WTC11 (cell line): Measurements from ENCODE around the gene LDAF1. TPM values are rescaled to one million over a fixed set of nuclear protein-coding genes. Genes with fewer than 3 reads are reported as not detected.

Experiments
- ATAC-seq: fragments of 200-7000 bp; cut with Tn5 transposase; 2 replicates; pipeline ENCODE4 v1.10.0; 2021; ENCODE audit warnings: mild to moderate bottlenecking, moderate library complexity
- CTCF ChIA-PET: fragments of 300-600 bp; sonication (Branson Sonifier 250); formaldehyde crosslinking; loops from one replicate; lab custom pipeline; 2021; ENCODE audit warnings: antibody characterized with exemption; lab: Charles Lee
- POLR2A ChIA-PET: fragments of 350-600 bp; sonication (Branson Sonifier 250); formaldehyde crosslinking; loops from one replicate; lab custom pipeline; 2021; ENCODE audit warnings: antibody characterized with exemption; lab: Charles Lee
- DNase-seq: peaks from one replicate; pipeline ENCODE4 v3.0.0; 2021; ENCODE audit warnings: low spot score
- H3K27ac Mint-ChIP-seq: 2 replicates; pipeline ENCODE4 v1.8.0; 2021; ENCODE audit warnings: mixed read lengths
- H3K27me3 Mint-ChIP-seq: 2 replicates; pipeline ENCODE4 v1.8.0; 2021; ENCODE audit warnings: low read depth, mild to moderate bottlenecking, moderate library complexity, mixed read lengths
- H3K36me3 Mint-ChIP-seq: 2 replicates; pipeline ENCODE4 v1.8.0; 2021; ENCODE audit warnings: mixed read lengths
- H3K4me1 Mint-ChIP-seq: 2 replicates; pipeline ENCODE4 v1.8.0; 2022; ENCODE audit warnings: mixed read lengths
- H3K4me3 Mint-ChIP-seq: 2 replicates; pipeline ENCODE4 v1.8.0; 2021; ENCODE audit warnings: mild to moderate bottlenecking, moderate library complexity, mixed read lengths
- H3K9me3 Mint-ChIP-seq: 2 replicates; pipeline ENCODE4 v1.8.0; 2021; ENCODE audit warnings: mixed read lengths
- CBFB ChIP-seq: sonication (generic); formaldehyde crosslinking; IDR thresholded peaks from 2 replicates; pipeline ENCODE4 v1.8.1; 2022; ENCODE audit warnings: mild to moderate bottlenecking, low read depth, missing genetic modification reagents
- CDX4 ChIP-seq: fragments of 250-450 bp; sonication (Bioruptor Pico); IDR thresholded peaks from 2 replicates; pipeline ENCODE4 v1.9.0; 2021; ENCODE audit warnings: moderate library complexity, mild to moderate bottlenecking, inconsistent platforms, borderline replicate concordance
- E2F5 ChIP-seq: sonication (generic); formaldehyde crosslinking; IDR thresholded peaks from 2 replicates; pipeline ENCODE4 v1.8.1; 2022; ENCODE audit warnings: mild to moderate bottlenecking, moderate library complexity, missing genetic modification reagents
- ETV6 ChIP-seq: sonication (generic); formaldehyde crosslinking; IDR thresholded peaks from 2 replicates; pipeline ENCODE4 v1.8.1; 2022; ENCODE audit warnings: mild to moderate bottlenecking, missing genetic modification reagents
- JAZF1 ChIP-seq: fragments of 250-450 bp; sonication (Bioruptor Pico); IDR thresholded peaks from 2 replicates; pipeline ENCODE4 v1.9.0; 2021; ENCODE audit warnings: moderate library complexity, mild to moderate bottlenecking, inconsistent platforms
- MXD4 ChIP-seq: fragments of 250-450 bp; sonication (Bioruptor Pico); IDR thresholded peaks from 2 replicates; pipeline ENCODE4 v1.8.0; 2021; ENCODE audit warnings: mild to moderate bottlenecking, moderate library complexity, borderline replicate concordance
- NR2C2 ChIP-seq: sonication (generic); formaldehyde crosslinking; IDR thresholded peaks from 2 replicates; pipeline ENCODE4 v1.8.0; 2022; ENCODE audit warnings: mild to moderate bottlenecking, missing genetic modification reagents
- TEAD4 ChIP-seq: sonication (generic); formaldehyde crosslinking; IDR thresholded peaks from 2 replicates; pipeline ENCODE4 v1.8.0; 2022; ENCODE audit warnings: mild to moderate bottlenecking, missing genetic modification reagents
- ZNF138 ChIP-seq: sonication (generic); formaldehyde crosslinking; conservative IDR thresholded peaks from 2 replicates; pipeline ENCODE4 v1.8.1; 2022; ENCODE audit warnings: mild to moderate bottlenecking, moderate library complexity, missing genetic modification reagents
- ZNF317 ChIP-seq: sonication (generic); formaldehyde crosslinking; IDR thresholded peaks from 2 replicates; pipeline ENCODE4 v1.8.1; 2023; ENCODE audit warnings: low read depth, mild to moderate bottlenecking, moderate library complexity, missing genetic modification reagents, borderline replicate concordance
- ZNF423 ChIP-seq: fragments of 250-450 bp; sonication (Bioruptor Pico); IDR thresholded peaks from 2 replicates; pipeline ENCODE4 v2.1.2; 2022; ENCODE audit warnings: mild to moderate bottlenecking, moderate library complexity
- total RNA-seq: library from RNA; stranded (reverse); gene quantifications from 3 replicates; pipeline ENCODE4 v1.2.3, GENCODE V29; 2021
- TF ChIP-seq, protein P1 (sequence below): sonication (generic); formaldehyde crosslinking; IDR thresholded peaks from 2 replicates; pipeline ENCODE4 v1.8.0; 2022; ENCODE audit warnings: missing genetic modification reagents
- TF ChIP-seq, protein P2 (sequence below): sonication (generic); formaldehyde crosslinking; IDR thresholded peaks from 2 replicates; pipeline ENCODE4 v1.8.1; 2022; ENCODE audit warnings: missing genetic modification reagents, borderline replicate concordance

LDAF1 gene
- total RNA-seq, 1 experiment from 2014 or later, result 42.8 TPM

DNA sequence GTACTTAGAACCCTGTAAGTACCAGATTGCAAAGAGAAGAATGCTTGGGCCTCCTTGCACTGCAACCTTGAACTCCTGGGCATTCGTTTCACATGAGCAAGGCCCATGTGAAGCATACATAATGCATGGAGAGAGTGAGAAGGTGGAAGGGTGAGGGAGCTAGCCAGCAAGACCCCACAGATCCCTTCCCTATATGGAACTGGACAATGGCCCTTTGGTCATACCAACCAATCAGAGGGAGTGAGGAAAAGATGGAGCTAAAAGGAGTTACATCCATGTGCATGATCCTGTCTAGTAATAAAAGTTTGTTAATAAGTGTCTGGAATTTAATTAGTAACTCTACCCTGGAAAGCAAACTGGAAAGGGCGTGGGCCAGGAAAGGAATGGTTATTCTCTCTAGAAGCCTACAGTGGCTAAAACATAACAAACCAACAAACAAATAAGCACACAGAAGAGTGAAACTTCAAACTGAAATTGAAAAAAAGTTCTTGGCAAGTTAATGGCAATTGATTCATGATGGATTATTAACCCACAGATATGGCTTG, 37.4 kb upstream of the LDAF1 start:
- TF ChIP-seq ZNF138 (CRISPR knock-in tag) (no peak), JAZF1 (CRISPR knock-in tag) (no peak)
- TF ChIP-seq, all 79 proteins: peak for 0
- no peaks in the 10 kb centered on the region for H3K27me3 Mint-ChIP-seq
- ChIA-PET CTCF (no interaction called here), POLR2A (no interaction called here)
- no peak overlapping the region for H3K4me3 Mint-ChIP-seq
- no peak overlapping the region for H3K27ac Mint-ChIP-seq
- ATAC-seq, result no peak
- peaks cover 6% of the 10 kb centered on the region for H3K9me3 Mint-ChIP-seq
- H3K36me3 Mint-ChIP-seq, result no peaks in the 10 kb centered on the region; the same call in 1 of the 2 replicates
- DNase-seq, result no peak
- H3K4me1 Mint-ChIP-seq, result peaks cover 16% of the 10 kb centered on the region

DNA sequence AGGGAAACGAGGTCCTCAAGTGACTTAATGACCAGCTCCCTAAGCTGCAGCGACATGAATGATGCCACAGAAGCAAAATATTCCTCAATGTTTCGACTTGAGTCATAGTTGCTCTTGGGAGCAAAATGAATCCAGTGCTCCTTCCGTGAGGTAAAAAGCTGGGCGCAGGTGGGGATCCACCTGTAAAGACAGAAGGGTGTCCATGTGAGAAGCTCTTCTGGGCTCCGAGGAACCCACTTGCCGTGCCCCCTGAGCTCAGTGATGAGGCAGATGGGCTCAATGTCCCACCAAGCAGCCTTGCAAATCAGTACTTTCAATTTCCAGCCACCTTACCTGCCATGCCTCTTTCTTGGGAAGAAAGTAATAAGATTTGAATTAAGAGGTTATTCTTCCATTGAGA, 33.3 kb upstream of the LDAF1 start:
- Mint-ChIP-seq H3K4me1 (peaks cover 13% of the 10 kb centered on the region), H3K9me3 (no peaks in the 10 kb centered on the region), H3K36me3 (no peaks in the 10 kb centered on the region), H3K4me3 (no peak overlapping the region), H3K27ac (no peak overlapping the region), H3K27me3 (peaks cover 2% of the 10 kb centered on the region; the same call in 1 of the 2 replicates)
- ChIA-PET POLR2A (no interaction called here), CTCF (interaction anchor here (0.6 kb wide), 1 partner anchor 9 kb away, joined by 3 read pairs; no protein-coding TSS in a partner anchor)
- no peak for DNase-seq
- ATAC-seq, result no peak
- TF ChIP-seq CBFB (CRISPR knock-in tag) (no peak), CDX4 (CRISPR knock-in tag) (no peak), ETV6 (no peak), NR2C2 (CRISPR knock-in tag) (no peak), ZNF317 (no peak), TEAD4 (CRISPR knock-in tag) (no peak)
- TF ChIP-seq, protein P1, sequence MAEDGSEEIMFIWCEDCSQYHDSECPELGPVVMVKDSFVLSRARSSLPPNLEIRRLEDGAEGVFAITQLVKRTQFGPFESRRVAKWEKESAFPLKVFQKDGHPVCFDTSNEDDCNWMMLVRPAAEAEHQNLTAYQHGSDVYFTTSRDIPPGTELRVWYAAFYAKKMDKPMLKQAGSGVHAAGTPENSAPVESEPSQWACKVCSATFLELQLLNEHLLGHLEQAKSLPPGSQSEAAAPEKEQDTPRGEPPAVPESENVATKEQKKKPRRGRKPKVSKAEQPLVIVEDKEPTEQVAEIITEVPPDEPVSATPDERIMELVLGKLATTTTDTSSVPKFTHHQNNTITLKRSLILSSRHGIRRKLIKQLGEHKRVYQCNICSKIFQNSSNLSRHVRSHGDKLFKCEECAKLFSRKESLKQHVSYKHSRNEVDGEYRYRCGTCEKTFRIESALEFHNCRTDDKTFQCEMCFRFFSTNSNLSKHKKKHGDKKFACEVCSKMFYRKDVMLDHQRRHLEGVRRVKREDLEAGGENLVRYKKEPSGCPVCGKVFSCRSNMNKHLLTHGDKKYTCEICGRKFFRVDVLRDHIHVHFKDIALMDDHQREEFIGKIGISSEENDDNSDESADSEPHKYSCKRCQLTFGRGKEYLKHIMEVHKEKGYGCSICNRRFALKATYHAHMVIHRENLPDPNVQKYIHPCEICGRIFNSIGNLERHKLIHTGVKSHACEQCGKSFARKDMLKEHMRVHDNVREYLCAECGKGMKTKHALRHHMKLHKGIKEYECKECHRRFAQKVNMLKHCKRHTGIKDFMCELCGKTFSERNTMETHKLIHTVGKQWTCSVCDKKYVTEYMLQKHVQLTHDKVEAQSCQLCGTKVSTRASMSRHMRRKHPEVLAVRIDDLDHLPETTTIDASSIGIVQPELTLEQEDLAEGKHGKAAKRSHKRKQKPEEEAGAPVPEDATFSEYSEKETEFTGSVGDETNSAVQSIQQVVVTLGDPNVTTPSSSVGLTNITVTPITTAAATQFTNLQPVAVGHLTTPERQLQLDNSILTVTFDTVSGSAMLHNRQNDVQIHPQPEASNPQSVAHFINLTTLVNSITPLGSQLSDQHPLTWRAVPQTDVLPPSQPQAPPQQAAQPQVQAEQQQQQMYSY (CRISPR knock-in tag), result no peak

DNA sequence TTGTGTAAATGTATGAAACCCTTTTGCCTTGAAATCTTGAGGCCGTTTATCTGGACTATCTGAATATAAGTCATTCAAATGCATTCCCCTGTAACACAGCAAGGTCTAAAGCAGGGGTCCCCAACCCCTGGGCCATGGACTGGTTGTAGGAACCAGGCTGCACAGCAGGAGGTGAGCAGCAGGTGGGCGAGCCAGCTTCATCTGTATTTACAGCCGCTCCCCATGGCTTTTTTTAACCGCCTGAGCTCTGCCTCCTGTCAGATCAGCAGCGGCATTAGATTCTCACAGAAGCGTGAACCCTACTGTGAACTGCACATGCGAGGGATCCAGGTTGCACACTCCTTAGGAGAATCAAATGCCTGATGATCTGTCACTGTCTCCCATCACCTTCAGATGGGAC, 32.0 kb upstream of the LDAF1 start:
- Mint-ChIP-seq H3K36me3 (no peaks in the 10 kb centered on the region), H3K9me3 (no peaks in the 10 kb centered on the region), H3K27me3 (peaks cover 6% of the 10 kb centered on the region; the same call in 1 of the 2 replicates), H3K4me3 (no peak overlapping the region), H3K4me1 (peaks cover 23% of the 10 kb centered on the region)
- no peak for ATAC-seq
- TF ChIP-seq E2F5 (no peak), MXD4 (no peak), ZNF423 (peak; percentile 69)
- TF ChIP-seq, protein P2, sequence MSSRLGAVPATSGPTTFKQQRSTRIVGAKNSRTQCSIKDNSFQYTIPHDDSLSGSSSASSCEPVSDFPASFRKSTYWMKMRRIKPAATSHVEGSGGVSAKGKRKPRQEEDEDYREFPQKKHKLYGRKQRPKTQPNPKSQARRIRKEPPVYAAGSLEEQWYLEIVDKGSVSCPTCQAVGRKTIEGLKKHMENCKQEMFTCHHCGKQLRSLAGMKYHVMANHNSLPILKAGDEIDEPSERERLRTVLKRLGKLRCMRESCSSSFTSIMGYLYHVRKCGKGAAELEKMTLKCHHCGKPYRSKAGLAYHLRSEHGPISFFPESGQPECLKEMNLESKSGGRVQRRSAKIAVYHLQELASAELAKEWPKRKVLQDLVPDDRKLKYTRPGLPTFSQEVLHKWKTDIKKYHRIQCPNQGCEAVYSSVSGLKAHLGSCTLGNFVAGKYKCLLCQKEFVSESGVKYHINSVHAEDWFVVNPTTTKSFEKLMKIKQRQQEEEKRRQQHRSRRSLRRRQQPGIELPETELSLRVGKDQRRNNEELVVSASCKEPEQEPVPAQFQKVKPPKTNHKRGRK (CRISPR knock-in tag), result no peak
- TF ChIP-seq, all 79 proteins: peak for 1
- POLR2A ChIA-PET, result no interaction called here
- H3K27ac Mint-ChIP-seq, result no peak overlapping the region
- CTCF ChIA-PET, result interaction anchor here (0.8 kb wide), 1 partner anchor 30 kb away, joined by 3 read pairs; no protein-coding TSS in a partner anchor
- DNase-seq, result peak; percentile 31
